ENCODE data around the gene FBXL13.

GRCh38 chr7:102993718-102994029 is 80.9 kb downstream of the FBXL13 start:
- TF ChIP-seq POLR2A (IDR thresholded peaks at IDR 0.05) (no peak), CTCF (IDR thresholded peaks at IDR 0.05) (no peak)
